ENCODE data around the gene SLC44A5.

Gene SLC44A5

DNA sequence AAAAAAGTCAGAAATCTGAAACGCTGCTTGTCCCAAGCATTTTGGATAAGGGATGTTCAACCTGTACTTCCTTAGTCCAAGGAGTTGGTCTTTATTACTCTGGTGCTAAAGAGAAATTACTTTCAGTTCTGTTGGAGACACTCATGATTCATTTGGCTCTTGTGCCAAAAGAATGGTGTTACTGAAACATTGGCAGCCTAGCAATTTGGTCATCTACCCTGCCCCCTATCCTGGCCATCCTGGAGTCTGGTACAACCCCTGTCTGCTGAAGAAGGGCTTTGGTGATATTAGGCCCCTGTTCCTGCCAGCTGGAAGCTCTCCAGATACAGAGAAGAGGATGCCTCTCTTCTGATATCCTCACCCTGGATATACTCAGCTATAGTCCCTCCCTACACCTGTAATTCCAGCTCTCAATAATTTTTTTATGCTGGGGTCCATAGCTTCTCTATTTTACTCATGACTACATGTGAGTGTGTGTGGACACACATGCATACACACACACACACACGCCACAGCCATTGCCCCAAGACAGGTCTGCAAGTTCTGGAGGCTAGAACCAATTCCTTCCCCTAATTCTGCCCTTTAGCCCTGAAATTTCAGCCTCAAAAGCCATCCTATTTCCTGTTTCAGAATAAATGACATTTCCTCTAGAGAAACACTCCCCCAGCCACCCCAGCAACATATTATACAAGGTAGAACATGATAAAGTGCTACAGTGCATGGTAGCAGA lies 436.7 kb downstream of the SLC44A5 start:
- no peak for DNase-seq (ENCODE audit: low spot score)

DNA sequence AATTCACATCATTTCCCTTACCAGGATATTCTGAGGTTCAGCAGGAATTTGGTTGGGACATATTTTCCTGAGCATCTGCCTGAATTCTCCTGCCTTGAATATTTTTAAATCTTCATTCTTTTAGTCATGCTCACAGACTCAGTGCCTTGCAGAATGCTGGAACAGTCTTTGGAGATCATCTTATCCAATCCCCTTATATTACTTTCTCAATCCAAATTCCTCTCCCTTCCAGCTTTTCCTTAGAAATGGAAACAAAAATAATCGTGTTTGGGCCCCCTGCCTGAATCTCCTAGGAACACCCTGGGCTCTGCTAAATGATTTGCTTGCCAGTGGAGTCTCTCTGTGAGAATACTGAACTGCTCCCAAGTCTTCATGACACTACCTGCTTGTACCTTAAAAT lies 438.4 kb downstream of the SLC44A5 start:
- DNase-seq (ENCODE audit: low spot score), result no peak

DNA sequence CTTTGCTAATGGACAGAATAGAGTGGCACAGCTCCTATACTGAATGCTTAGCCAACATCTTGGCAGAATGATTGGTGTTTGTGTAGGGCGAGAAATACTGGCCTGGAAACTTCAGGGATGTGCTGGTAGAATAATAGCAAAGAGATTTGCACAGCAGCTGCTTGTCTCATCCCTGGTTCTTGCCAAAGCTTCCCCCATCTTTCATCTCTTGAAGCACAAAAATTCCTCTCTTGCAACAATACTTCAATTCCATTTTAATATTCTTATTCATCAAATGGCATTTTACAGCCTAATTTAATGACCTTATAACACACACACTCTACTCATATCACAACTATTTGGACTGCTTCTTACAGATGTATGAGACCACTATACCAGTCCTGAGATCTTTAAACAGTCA lies 439.0 kb downstream of the SLC44A5 start:
- DNase-seq (ENCODE audit: low spot score), result no peak

- no peak for DNase-seq (ENCODE audit: low spot score)
Measured at GRCh38 chr1:75170981-75171380, 439.9 kb downstream of the SLC44A5 start.

- no peak for DNase-seq (ENCODE audit: low spot score)
Measured at GRCh38 chr1:75170011-75170410, 440.9 kb downstream of the SLC44A5 start.

DNA sequence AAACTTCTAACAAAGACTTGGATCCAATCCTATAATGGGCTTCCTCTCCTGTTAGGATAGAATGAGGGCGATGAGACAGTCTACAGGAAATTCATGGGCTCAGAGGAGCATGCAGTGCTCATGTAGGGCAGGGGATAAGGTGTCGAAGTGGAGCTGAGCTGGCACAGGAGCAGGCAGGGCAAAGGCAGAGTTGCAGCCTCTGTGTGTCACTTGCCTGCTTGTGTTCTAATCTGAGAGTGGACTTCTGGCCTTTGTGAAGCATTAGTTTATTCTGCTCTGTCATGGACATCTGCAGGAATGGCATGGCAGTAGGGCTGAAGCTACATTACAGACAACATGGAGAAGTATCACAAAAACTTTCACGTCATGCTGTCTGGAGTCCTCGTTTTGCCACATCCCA lies 444.1 kb downstream of the SLC44A5 start:
- no peak for DNase-seq (ENCODE audit: low spot score)

DNA sequence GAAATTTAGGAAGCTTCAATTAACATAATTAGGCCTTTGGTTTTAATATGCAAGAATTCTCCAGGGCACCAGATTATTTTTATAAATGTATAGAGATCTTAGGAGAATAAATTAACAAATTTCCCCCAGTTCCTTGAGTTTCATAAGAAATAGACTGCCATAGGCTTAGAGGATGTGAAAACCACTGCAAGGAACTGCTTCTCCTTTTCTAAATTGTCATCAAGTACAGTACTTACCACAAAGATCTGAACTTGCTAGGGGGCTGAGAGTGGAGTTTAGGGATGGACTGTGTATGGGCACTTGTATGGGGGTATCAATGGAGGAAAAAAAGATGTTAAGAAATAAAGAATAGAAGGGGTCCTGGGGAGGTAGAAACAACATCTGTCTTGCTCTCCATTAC lies 445.6 kb downstream of the SLC44A5 start:
- no peak for DNase-seq (ENCODE audit: low spot score)

DNA sequence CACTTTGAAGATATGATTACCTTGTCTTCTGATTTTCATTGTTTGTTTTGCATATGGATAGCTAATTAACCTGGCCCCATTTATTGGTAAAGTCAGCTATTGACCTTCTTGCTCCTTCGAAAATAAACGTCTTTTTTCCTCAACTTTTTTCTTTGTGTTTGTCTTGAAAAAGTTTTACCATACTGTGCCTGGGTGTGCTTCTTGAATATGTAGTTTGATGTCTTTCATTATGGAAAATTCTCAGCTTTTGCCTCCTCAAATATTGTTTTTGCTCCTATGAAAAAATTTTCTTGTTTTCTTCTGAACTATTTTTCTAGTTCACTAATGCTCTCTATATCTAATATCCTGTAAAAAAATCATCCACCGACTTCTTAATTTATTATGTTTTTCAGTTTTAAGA lies 451.8 kb downstream of the SLC44A5 start:
- no peak for DNase-seq (ENCODE audit: low spot score)
